Activated T-helper 1 cell treated with Interleukin-2 at 50 U/mL for 16 hours (primary cell): ENCODE measurements around the gene ATF1.
"Not testable (repeated sequence)": the region's sequence is repeated elsewhere in the genome, so short reads cannot be mapped to it uniquely, and the experiment has no call there.

Source experiments
- DNase-seq: peaks from one replicate; pipeline ENCODE4 v3.0.0-alpha.2; 2020; ENCODE audit warnings: low read depth

The ATF1 gene

GRCh38 chr12:50753232-50753769, 10.6 kb upstream of the ATF1 start:
- no peak for DNase-seq

DNA sequence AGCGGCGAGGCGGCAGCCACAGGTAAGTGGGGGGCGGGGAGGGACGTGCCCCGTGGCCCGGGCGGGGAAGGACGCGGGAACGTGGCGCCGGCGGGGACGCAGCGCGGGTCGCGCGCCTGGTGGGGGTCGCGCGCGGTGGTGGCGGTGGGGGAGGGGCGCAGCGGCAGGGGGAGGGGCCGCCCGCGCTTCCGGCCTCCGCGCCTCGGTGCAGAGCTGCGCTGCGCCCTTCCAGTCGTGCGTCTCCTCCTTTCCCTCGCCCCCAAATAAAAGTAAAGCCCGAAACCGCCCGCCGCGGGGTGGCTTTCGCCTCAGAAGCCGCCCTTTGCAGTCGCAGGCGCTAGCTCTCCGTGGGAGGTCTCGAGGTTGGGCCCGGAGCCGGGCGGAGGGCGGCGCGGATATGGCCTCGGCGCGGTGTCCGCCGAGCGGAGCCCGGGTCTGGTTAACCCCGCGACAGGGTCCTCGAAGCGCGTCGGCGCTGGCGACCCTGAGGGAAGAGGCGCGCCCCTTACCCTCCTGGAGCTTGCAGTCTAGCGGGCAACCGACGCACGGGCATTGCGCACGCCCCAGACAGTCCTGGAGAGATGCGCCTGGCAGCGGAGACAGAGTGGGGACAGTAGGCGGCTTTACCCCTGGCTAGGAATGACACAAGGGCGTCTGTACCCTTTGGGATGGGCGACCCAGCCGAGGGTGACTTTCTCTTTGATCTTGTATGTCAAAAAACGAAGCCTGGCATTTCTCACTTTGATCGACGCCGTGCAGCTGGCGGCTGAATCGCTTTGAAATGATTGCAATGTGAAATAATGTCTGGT, 589 bp downstream of the ATF1 start:
- DNase-seq: peak; percentile 70

- DNase-seq: no peak
Measured at GRCh38 chr12:50765095-50765911, 1.4 kb downstream of the ATF1 start.

- DNase-seq: no peak
Measured at GRCh38 chr12:50768391-50768790, 4.5 kb downstream of the ATF1 start.

GRCh38 chr12:50768813-50769212, 4.9 kb downstream of the ATF1 start:
- not testable (repeated sequence) for DNase-seq

GRCh38 chr12:50771409-50771808, 7.5 kb downstream of the ATF1 start:
- DNase-seq: no peak

DNA sequence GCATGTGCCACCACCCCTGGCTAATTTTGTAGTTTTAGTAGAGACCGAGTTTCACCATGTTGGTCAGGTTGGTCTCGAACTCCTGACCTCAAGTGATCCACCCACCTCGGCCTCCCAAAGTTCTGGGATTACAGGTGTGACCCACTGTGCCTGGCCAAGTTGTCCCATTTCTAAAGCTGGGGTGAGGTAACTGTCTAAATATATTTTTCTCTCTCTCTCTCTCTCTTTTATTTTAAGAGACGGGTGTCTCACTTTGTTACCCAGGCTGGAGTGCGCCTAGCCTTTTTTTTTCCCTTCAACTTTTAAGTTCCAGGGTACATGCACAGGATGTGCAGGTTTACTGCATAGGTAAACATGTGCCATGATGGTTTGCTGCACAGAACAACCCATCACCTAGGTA, 8.6 kb downstream of the ATF1 start:
- DNase-seq: no peak

DNA sequence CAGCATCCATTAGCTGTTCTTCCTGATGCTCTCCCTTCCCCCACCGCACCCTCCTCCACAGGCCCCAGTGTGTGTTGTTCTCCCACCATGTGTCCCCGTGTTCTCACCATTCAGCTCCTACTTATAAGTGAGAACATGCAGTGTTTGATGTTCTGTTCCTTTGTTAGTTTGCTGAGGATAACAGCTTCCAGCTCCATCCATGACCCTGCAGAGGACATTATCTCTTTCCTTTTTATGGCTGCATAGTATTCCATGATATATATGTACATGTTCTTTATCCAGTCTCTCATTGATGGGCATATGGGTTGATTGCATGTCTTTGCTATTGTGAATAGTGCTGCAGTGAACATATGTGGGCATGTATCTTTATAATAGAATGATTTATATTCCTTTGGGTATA, 9.0 kb downstream of the ATF1 start:
- DNase-seq: no peak

DNA sequence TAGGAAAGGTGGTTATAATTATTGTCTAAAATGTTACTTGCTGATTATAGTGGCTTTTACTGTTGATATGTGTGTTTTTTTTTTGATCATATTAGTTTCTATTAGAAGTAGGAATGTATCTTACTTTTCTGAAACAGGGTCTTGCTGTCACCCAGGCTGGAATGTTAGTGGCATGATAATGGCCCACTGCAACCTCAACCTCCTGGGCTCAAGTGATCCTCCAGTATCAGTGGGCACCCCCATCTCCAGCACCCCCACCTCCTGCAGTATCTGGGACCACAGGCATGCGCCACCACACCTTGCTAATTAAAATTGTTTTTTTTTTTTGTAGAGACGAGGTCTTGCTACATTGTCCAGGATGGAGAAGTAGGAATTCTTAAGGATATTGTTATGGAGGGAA, 11.3 kb downstream of the ATF1 start:
- DNase-seq: no peak

DNA sequence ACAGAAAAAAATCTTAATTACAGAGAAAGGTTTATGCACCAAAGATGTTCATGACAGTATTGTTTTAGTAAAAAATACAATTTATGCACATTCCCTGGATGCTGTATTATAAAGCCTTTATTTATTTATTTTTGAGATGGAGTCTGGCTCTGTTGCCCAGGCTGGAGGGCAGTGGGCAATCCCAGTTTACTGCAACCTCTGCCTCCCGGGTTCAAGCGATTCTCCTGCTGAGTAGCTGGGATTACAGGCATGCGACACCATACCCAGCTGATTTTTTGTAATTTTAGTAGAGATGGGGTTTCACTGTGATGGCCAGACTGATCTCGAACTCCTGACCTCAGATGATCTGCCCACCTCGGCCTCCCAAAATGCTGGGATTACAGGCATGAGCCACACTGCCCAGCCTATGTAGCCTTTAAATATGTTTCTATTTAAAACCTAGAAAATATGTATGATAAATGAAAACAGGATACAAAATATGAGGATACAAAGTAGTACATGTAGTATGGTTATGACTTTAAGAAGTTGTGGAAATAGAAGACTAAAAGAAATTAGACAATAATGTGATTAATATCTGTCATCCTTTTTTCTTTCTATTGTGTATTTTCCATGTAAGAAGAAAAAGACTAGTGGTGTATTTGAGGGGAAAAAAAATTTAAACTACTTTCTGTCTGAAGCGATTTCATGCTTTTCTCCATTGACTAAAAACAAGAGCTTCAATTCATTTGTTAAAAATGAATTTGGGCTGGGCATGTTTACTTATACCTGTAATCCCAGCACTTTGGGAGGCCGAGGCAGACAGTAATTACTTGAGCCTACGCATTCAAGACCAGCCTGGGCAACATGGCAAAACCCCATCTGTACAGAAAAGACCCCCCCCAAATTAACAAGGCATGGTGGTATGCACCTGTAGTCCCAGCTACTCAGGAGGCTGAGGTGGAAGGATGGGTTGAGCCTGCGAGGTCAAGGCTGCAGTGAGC, 13.1 kb downstream of the ATF1 start:
- DNase-seq: no peak

- DNase-seq: no peak
Measured at GRCh38 chr12:50778663-50779590, 15.0 kb downstream of the ATF1 start.

DNA sequence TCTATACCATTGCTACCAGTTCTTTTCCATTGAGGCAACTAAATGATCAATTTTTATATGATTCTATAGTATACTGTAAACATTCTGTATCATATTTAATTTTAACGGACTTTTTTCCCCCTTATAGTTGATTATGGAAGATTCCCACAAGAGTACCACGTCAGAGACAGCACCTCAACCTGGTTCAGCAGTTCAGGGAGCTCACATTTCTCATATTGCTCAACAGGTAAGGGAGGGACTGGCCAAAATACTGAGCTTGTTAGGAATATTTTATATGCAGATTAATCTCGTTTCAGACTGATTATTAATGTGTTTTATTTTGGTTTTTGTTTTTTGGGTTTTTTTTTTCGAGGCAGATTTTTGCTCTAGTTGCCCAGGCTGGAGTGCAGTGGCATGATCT, 16.1 kb downstream of the ATF1 start:
- DNase-seq: no peak

DNA sequence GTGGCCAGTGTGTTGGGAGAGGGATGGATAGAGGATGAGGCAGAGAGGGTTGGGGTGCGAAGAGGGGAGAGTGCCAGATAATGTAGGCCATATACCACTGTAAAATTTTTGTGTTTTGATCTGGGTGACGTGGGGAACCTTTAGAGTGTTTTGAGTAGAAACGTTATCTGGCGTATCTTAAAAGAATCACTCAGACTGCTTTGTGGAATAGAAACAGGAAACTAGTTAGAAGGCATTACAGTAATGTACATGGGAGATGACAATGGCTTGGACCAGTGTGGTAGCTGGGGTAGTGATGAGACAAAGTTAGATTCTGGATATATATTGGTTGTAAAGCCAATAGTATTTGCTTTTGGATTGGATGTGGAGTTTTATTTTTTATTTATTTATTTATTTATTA, 20.6 kb downstream of the ATF1 start:
- no peak for DNase-seq

DNA sequence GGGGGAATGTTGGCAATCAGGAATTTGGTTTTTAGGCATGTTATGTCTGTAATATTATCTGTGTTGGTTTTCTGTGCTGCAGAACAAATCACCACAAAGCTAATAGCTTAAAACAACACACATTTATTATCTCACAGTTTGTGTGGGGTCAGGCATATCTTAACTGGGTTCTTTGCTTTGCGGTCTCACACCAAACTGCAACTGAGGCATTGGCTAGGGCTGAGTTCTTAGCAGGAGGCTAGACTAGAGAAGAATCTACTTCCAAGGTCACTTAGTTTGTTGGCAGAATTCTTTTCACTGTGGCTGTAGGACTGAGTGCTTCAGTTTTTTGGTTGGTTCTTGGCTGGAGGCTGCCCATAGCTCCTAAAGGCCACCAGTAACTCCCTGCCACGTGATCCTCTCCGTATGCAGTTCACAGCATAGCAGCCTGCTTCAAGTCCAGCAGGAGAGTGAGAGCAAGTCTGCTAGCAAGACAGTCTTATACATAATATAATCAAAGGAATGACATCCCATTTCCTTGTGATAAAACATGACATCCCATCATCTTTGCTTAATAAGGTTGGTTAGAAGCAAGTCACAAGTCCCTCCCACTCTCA, 21.6 kb downstream of the ATF1 start:
- no peak for DNase-seq

- DNase-seq: no peak
Measured at GRCh38 chr12:50786498-50787231, 22.8 kb downstream of the ATF1 start.

DNA sequence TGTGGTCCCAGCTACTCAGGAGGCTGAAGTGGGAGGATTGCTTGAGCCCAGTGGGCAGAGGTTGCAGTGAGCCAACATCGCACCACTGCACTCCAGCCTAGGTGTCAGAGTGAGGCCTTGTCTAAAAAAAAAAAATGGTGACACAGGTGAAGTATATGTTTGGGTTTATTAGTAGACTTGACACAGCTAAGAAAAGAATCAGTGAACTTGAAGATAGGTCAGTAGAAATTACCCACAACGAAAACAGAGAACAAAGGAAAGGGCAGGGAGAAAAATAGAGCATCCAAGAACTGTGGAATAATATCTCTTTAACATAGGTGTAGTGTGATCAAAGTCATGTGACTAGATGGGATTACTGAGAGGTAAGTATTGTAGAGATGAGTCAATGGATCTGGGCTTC, 23.7 kb downstream of the ATF1 start:
- no peak for DNase-seq

- no peak for DNase-seq
Measured at GRCh38 chr12:50788561-50788960, 24.7 kb downstream of the ATF1 start.

DNA sequence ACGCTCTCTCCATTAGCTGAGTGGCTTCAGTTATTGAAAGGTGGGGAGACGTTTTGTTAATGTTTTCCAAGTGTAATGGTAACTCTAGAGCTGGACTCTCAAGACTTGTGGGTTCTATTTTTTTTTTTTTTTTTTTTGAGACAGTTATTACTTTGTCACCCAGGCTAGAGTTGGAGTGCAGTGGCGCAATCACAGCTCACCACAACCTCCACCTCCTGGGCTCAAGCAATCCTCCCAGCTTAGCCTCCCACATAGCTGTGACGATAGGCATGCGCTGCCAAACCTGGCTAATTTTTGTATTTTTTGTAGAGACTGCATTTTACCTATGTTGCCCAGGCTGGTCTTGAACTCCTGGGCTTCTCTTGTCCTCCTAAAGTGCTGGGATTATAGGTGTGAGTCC, 26.2 kb downstream of the ATF1 start:
- DNase-seq: no peak

DNA sequence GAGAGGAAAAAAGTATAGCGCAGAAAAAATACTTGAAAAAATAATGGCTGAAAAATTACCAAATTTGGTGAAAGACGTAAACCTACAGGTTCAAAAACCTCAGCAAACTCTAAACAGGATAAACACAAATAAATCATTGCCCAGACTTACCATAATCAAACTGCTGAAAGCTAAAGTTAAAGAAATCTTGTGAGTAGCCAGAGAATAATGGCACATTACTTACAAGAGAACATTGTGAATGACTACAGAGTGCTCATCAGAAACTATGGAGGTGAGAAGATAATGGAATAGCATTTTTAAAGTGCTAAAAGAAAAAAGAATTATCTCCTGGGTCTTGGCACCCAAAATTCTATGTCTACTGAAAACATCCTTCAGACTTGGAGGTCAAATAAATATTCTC, 36.0 kb downstream of the ATF1 start:
- no peak for DNase-seq
